SK-N-SH treated with all-trans-retinoic acid at 6 μM for 48 hours (cell line): ENCODE results near the gene YTHDC2.

ENCODE experiments used
- ATAC-seq: fragments of 200-7000 bp; cut with Tn5 transposase; 3 replicates; pipeline ENCODE4 v1.9.1; 2020; ENCODE audit warnings: mild to moderate bottlenecking, moderate library complexity
- ARNTL ChIP-seq: fragments of 450-650 bp; formaldehyde crosslinking; IDR thresholded peaks from 2 replicates; pipeline ENCODE4 v1.5.0; 2020; ENCODE audit warnings: low read depth, mild to moderate bottlenecking, moderate library complexity, borderline replicate concordance
- BACH2 ChIP-seq: fragments of 250-450 bp; sonication (Bioruptor Pico); IDR thresholded peaks from 2 replicates; pipeline ENCODE4 v1.9.0; 2021; ENCODE audit warnings: mild to moderate bottlenecking, borderline replicate concordance
- CREB5 ChIP-seq: fragments of 250-450 bp; sonication (Bioruptor Pico); IDR thresholded peaks from 2 replicates; pipeline ENCODE4 v1.5.1; 2020; ENCODE audit warnings: low read depth, mild to moderate bottlenecking, moderate library complexity
- CSDC2 ChIP-seq: fragments of 250-450 bp; sonication (Bioruptor Pico); IDR thresholded peaks from 2 replicates; pipeline ENCODE4 v1.5.0; 2020; ENCODE audit warnings: mild to moderate bottlenecking, moderate library complexity
- ESRRG ChIP-seq: fragments of 250-450 bp; sonication (Bioruptor Pico); IDR thresholded peaks from 2 replicates; pipeline ENCODE4 v1.6.1; 2021; ENCODE audit warnings: mild to moderate bottlenecking
- GLIS3 ChIP-seq: fragments of 250-450 bp; sonication (Bioruptor Pico); IDR thresholded peaks from 2 replicates; pipeline ENCODE4 v1.5.0; 2020; ENCODE audit warnings: mild to moderate bottlenecking, moderate library complexity
- OSR1 ChIP-seq: fragments of 250-450 bp; sonication (Bioruptor Pico); IDR thresholded peaks from 2 replicates; pipeline ENCODE4 v1.8.0; 2022; ENCODE audit warnings: moderate library complexity, mild to moderate bottlenecking, inconsistent platforms
- PATZ1 ChIP-seq: fragments of 250-450 bp; sonication (Bioruptor Pico); IDR thresholded peaks from 2 replicates; pipeline ENCODE4 v1.8.0; 2020; ENCODE audit warnings: mild to moderate bottlenecking, moderate library complexity, borderline replicate concordance
- POU6F1 ChIP-seq: fragments of 250-450 bp; sonication (Bioruptor Pico); IDR thresholded peaks from 2 replicates; pipeline ENCODE4 v1.8.0; 2021; ENCODE audit warnings: low read depth, mild to moderate bottlenecking, moderate library complexity, borderline replicate concordance
- PPARA ChIP-seq: fragments of 250-450 bp; sonication (Bioruptor Pico); IDR thresholded peaks from 2 replicates; pipeline ENCODE4 v1.5.0; 2020; ENCODE audit warnings: mild to moderate bottlenecking, borderline replicate concordance
- RARB ChIP-seq: fragments of 250-450 bp; sonication (Bioruptor Pico); IDR thresholded peaks from 2 replicates; pipeline ENCODE4 v1.8.0; 2021; ENCODE audit warnings: mild to moderate bottlenecking, moderate library complexity
- SNAI2 ChIP-seq: fragments of 250-450 bp; sonication (Bioruptor Pico); IDR thresholded peaks from 2 replicates; pipeline ENCODE4 v1.5.0; 2020; ENCODE audit warnings: mild to moderate bottlenecking, moderate library complexity
- TCF4 ChIP-seq: fragments of 250-450 bp; sonication (Bioruptor Pico); IDR thresholded peaks from 2 replicates; pipeline ENCODE4 v1.8.0; 2021; ENCODE audit warnings: mild to moderate bottlenecking, moderate library complexity, borderline replicate concordance
- TOX ChIP-seq: fragments of 250-450 bp; sonication (Bioruptor Pico); IDR thresholded peaks from 2 replicates; pipeline ENCODE4 v1.8.0; 2021; ENCODE audit warnings: mild to moderate bottlenecking, moderate library complexity, borderline replicate concordance
- TSHZ2 ChIP-seq: fragments of 250-450 bp; sonication (Bioruptor Pico); IDR thresholded peaks from 2 replicates; pipeline ENCODE4 v1.5.0; 2020; ENCODE audit warnings: mild to moderate bottlenecking, moderate library complexity
- ZC3H10 ChIP-seq: fragments of 250-450 bp; sonication (Bioruptor Pico); IDR thresholded peaks from 2 replicates; pipeline ENCODE4 v1.5.1; 2021; ENCODE audit warnings: mild to moderate bottlenecking, moderate library complexity
- ZFP3 ChIP-seq: fragments of 250-450 bp; sonication (Bioruptor Pico); IDR thresholded peaks from 2 replicates; pipeline ENCODE4 v1.5.0; 2020; ENCODE audit warnings: mild to moderate bottlenecking, moderate library complexity
- ZFP30 ChIP-seq: fragments of 450-650 bp; formaldehyde crosslinking; IDR thresholded peaks from 2 replicates; pipeline ENCODE4 v1.5.0; 2022; ENCODE audit warnings: mild to moderate bottlenecking, moderate library complexity
- ZNF565 ChIP-seq: fragments of 450-650 bp; formaldehyde crosslinking; conservative IDR thresholded peaks from 2 replicates; pipeline ENCODE4 v1.5.0; 2020; ENCODE audit warnings: low read depth, mild to moderate bottlenecking, moderate library complexity
- ZNF70 ChIP-seq: fragments of 450-650 bp; formaldehyde crosslinking; IDR thresholded peaks from 2 replicates; pipeline ENCODE4 v1.5.0; 2020; ENCODE audit warnings: mild to moderate bottlenecking, moderate library complexity
- ZNF8 ChIP-seq: fragments of 450-650 bp; formaldehyde crosslinking; IDR thresholded peaks from 2 replicates; pipeline ENCODE4 v1.5.0; 2020; ENCODE audit warnings: mild to moderate bottlenecking, moderate library complexity

Gene YTHDC2

GRCh38 chr5:113531481-113532159 lies 18.1 kb downstream of the YTHDC2 start:
- ATAC-seq: no peak
- TF ChIP-seq CREB5 (CRISPR knock-in tag): no peak
- no peak for TF ChIP-seq BACH2 (CRISPR knock-in tag)
- no peak for TF ChIP-seq ESRRG (CRISPR knock-in tag)
- no peak for TF ChIP-seq CSDC2 (CRISPR knock-in tag)
- no peak for TF ChIP-seq ZFP30 (CRISPR knock-in tag)
- no peak for TF ChIP-seq ZC3H10 (CRISPR knock-in tag)
- no peak for TF ChIP-seq ARNTL (CRISPR knock-in tag)
- TF ChIP-seq POU6F1 (CRISPR knock-in tag): no peak
- no peak for TF ChIP-seq TSHZ2 (CRISPR knock-in tag)
- TF ChIP-seq TOX (CRISPR knock-in tag): no peak
- no peak for TF ChIP-seq ZNF565
- TF ChIP-seq GLIS3: no peak
- no peak for TF ChIP-seq ZNF70 (CRISPR knock-in tag)
- no peak for TF ChIP-seq ZNF8
- TF ChIP-seq ZFP3 (CRISPR knock-in tag): no peak
- TF ChIP-seq PPARA (CRISPR knock-in tag): no peak
- no peak for TF ChIP-seq SNAI2 (CRISPR knock-in tag)

GRCh38 chr5:113538313-113538712 lies 24.8 kb downstream of the YTHDC2 start:
- no peak for ATAC-seq
- no peak for TF ChIP-seq ESRRG (CRISPR knock-in tag)
- no peak for TF ChIP-seq ZNF565
- TF ChIP-seq TOX (CRISPR knock-in tag): no peak
- TF ChIP-seq ZC3H10 (CRISPR knock-in tag): no peak

GRCh38 chr5:113546703-113547183 lies 33.2 kb downstream of the YTHDC2 start:
- no peak for ATAC-seq

More at GRCh38 chr5:113546703-113547183, 33.2 kb downstream of the YTHDC2 start:
- TF ChIP-seq TSHZ2 (CRISPR knock-in tag): no peak
- no peak for TF ChIP-seq PATZ1 (CRISPR knock-in tag)
- TF ChIP-seq ZFP30 (CRISPR knock-in tag): no peak
- no peak for TF ChIP-seq RARB (CRISPR knock-in tag)
- TF ChIP-seq SNAI2 (CRISPR knock-in tag): no peak
- no peak for TF ChIP-seq CREB5 (CRISPR knock-in tag)
- no peak for TF ChIP-seq OSR1 (CRISPR knock-in tag)
- no peak for TF ChIP-seq ZNF565
- no peak for TF ChIP-seq ZC3H10 (CRISPR knock-in tag)
- TF ChIP-seq CSDC2 (CRISPR knock-in tag): no peak
- TF ChIP-seq TCF4 (CRISPR knock-in tag): no peak
- TF ChIP-seq ARNTL (CRISPR knock-in tag): no peak
- no peak for TF ChIP-seq ESRRG (CRISPR knock-in tag)
